Progenitor cell of endocrine pancreas (in vitro differentiated cells): Measurements from ENCODE around the gene ATAD3A. TPM values are rescaled to one million over a fixed set of nuclear protein-coding genes. Genes with fewer than 3 reads are reported as not detected.
"Not testable (repeated sequence)": the region's sequence is repeated elsewhere in the genome, so short reads cannot be mapped to it uniquely, and the experiment has no call there.

Experiments
- DNase-seq: peaks from one replicate; pipeline ENCODE4 v3.0.0; 2021; ENCODE audit warnings: low spot score; ENCODE audit not compliant: unreplicated experiment
- H3K27ac Mint-ChIP-seq: 2 replicates; pipeline ENCODE4 v1.8.0; 2021; ENCODE audit warnings: mild to moderate bottlenecking, moderate library complexity, mixed read lengths
- H3K27me3 Mint-ChIP-seq: 2 replicates; pipeline ENCODE4 v1.8.0; 2021; ENCODE audit warnings: mixed read lengths
- H3K36me3 Mint-ChIP-seq: 2 replicates; pipeline ENCODE4 v1.8.0; 2022; ENCODE audit warnings: mixed read lengths; ENCODE audit not compliant: insufficient read depth
- H3K4me1 Mint-ChIP-seq: 2 replicates; pipeline ENCODE4 v1.8.0; 2021; ENCODE audit warnings: low read depth, mixed read lengths
- H3K4me3 Mint-ChIP-seq: 2 replicates; pipeline ENCODE4 v1.8.0; 2021; ENCODE audit warnings: low read depth, mild to moderate bottlenecking, moderate library complexity, mixed read lengths
- H3K9me3 Mint-ChIP-seq: 2 replicates; pipeline ENCODE4 v1.8.0; 2021; ENCODE audit warnings: low read depth, mixed read lengths
- total RNA-seq: library from RNA; stranded (reverse); gene quantifications from 2 replicates; pipeline ENCODE4 v1.2.1, GENCODE V29; 2021
- TF ChIP-seq, protein P1 (sequence below): fragments of 200-600 bp; sonication (generic); IDR thresholded peaks from one replicate; pipeline ENCODE4 v1.5.0; 2021; ENCODE audit warnings: antibody characterized with exemption, mild to moderate bottlenecking; ENCODE audit not compliant: unreplicated experiment

Gene ATAD3A
- total RNA-seq, 1 donor from 2014 or later: 37.4 TPM

DNA sequence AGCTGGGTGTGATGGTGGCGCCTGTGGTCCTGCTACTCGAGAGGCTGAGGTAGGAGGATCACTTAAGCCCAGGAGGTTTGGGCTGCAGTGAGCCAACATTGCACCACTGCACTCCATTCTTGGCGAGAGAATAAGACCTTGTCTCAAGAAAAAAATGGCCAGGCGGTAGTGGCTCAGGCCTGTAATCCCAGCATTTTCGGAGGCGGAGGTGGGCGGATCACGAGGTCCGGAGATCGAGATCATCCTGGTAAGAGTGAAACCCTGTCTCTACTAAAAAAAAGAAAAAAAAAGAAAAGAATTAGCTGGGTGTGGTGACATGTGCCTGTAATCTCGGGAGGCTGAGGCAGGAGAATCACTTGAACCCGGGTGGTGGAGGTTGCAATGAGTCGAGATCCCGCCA is 29.1 kb upstream of the ATAD3A start:
- TF ChIP-seq, protein P1, sequence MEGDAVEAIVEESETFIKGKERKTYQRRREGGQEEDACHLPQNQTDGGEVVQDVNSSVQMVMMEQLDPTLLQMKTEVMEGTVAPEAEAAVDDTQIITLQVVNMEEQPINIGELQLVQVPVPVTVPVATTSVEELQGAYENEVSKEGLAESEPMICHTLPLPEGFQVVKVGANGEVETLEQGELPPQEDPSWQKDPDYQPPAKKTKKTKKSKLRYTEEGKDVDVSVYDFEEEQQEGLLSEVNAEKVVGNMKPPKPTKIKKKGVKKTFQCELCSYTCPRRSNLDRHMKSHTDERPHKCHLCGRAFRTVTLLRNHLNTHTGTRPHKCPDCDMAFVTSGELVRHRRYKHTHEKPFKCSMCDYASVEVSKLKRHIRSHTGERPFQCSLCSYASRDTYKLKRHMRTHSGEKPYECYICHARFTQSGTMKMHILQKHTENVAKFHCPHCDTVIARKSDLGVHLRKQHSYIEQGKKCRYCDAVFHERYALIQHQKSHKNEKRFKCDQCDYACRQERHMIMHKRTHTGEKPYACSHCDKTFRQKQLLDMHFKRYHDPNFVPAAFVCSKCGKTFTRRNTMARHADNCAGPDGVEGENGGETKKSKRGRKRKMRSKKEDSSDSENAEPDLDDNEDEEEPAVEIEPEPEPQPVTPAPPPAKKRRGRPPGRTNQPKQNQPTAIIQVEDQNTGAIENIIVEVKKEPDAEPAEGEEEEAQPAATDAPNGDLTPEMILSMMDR: no peak
- Mint-ChIP-seq H3K27ac (no peak overlapping the region), H3K36me3 (peaks cover 5% of the 10 kb centered on the region), H3K9me3 (no peaks in the 10 kb centered on the region), H3K27me3 (no peaks in the 10 kb centered on the region), H3K4me3 (no peak overlapping the region), H3K4me1 (no peaks in the 10 kb centered on the region)
- no peak for DNase-seq

DNA sequence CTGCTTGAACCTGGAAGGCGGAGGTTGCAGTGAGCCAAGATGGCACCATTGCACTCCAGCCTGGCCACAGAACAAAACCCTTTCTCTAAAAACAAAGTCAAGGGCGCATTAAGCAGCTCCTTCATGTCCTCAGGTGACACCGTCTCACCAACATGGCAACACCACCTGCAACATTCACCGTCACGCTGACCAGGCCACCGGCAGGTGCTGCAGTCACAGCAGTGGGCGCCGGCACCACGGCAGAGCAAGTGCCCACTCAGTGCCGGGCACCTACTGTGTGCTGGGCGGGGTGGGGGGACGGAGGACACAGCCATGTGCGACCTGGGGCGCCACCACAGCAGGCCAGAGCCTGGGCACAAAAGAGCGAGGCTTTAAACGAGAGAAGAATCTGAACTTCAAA is 28.2 kb upstream of the ATAD3A start:
- no peaks in the 10 kb centered on the region for H3K27me3 Mint-ChIP-seq
- no peak overlapping the region for H3K27ac Mint-ChIP-seq
- H3K36me3 Mint-ChIP-seq: peaks cover 6% of the 10 kb centered on the region
- H3K9me3 Mint-ChIP-seq: no peaks in the 10 kb centered on the region
- TF ChIP-seq, protein P1: no peak
- no peaks in the 10 kb centered on the region for H3K4me1 Mint-ChIP-seq
- DNase-seq: no peak
- H3K4me3 Mint-ChIP-seq: no peak overlapping the region

DNA sequence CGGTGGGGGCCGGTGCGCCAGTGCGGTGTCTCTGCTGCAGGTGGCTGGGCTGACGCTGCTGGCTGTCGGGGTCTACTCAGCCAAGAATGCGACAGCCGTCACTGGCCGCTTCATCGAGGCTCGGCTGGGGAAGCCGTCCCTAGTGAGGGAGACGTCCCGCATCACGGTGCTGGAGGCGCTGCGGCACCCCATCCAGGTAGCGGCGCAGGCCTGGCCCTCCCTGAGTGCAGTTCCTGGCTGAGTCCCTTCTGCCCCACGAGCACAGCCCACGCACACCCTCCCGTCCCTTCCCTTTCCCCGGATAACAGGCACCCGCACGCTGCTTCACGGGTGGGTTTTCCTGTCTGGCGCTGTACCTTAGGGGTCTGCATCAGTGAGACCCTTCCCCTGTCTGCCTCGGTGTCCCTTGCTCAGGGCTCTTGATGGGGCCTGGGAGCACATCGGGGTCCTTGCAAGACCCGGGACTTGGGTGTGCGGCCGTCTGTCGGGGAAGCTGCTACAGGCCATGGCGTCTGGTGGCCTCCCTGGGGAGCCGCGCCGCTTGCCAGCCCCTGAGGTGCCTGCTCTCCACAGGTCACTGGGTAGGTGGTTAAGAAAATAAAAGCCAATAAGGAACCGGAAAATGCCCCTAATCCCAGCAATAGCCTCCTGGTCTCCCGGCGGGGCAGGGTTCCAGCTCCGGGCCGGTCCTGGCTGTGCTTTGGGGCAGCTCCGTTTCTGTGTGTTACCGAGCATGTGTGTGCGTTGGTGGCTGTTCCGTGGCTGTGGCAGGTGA is 26.8 kb upstream of the ATAD3A start:
- not testable (repeated sequence) for H3K4me3 Mint-ChIP-seq

DNA sequence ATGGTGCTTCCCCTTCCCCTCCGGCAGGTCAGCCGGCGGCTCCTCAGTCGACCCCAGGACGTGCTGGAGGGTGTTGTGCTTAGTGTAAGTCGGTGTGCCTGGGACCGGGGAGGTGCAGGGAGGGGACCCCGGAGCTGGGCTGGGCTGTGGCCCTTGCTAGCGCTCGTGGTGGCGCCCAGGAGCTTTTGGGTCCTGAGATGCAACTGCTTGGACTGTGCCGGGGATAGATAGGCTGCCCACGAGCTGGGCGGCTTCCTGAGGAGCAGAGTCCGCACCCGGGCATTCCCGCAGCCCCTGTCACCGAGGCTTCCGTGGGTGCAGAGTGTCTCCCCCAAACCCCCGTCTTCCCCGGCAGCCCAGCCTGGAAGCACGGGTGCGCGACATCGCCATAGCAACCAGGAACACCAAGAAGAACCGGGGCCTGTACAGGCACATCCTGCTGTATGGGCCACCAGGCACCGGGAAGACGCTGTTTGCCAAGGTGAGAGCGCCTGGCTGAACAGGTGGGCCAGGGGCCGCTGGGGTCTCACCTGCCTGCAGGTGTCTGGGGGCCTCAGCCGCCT is 26.1 kb upstream of the ATAD3A start:
- H3K27me3 Mint-ChIP-seq, H3K4me3 Mint-ChIP-seq, H3K4me1 Mint-ChIP-seq, H3K36me3 Mint-ChIP-seq, DNase-seq, H3K27ac Mint-ChIP-seq, H3K9me3 Mint-ChIP-seq: not testable (repeated sequence)

More for the DNA sequence above, 26.8 kb upstream of the ATAD3A start:
- not testable (repeated sequence) for H3K9me3 Mint-ChIP-seq, H3K36me3 Mint-ChIP-seq, DNase-seq, H3K4me1 Mint-ChIP-seq, H3K27me3 Mint-ChIP-seq, H3K27ac Mint-ChIP-seq

DNA sequence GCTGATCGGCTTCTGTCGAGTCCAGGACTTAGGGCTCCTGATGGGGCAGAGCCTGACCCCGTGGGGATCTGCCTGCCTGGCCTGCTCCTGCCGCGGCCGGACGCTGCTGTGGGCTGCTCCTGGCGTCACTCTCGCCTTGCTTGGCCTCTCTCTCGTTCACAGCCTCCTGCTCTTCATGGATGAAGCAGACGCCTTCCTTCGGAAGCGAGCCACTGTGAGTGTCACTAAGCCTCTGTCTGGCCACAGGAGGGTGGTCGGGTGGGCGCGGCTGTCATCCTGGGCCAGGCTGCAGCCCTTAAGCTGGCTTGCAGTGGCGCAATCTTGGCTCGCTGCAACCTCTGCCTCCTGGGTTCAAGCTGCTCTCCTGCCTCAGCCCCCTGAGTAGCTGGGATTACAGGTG is 24.3 kb upstream of the ATAD3A start:
- H3K36me3 Mint-ChIP-seq: peaks cover 23% of the 10 kb centered on the region

DNA sequence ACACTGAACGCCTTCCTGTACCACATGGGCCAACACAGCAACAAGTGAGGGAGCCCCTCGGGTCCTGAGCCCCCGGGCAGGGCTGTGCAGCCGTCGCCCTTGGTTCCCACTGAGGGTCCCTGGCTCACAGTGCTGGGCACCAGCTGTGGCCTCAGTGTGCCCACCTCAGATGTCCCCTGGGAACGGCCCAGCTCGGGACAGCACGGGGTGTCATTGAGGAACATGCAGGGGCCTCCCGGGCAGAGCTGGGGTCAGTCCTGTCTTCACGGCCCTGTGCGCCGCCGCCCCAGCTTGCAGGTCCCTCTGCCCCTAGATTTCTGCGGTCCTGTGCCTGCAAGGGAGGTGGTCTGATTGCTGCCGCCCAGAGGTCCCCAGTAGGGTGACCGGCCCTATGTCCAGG is 22.7 kb upstream of the ATAD3A start:
- Mint-ChIP-seq H3K27ac (no peak overlapping the region), H3K4me1 (no peaks in the 10 kb centered on the region), H3K36me3 (peaks cover 34% of the 10 kb centered on the region), H3K27me3 (no peaks in the 10 kb centered on the region), H3K4me3 (no peak overlapping the region), H3K9me3 (peaks cover 8% of the 10 kb centered on the region)
- TF ChIP-seq, protein P1: no peak
- DNase-seq: no peak

More for the DNA sequence above, 24.3 kb upstream of the ATAD3A start:
- Mint-ChIP-seq H3K4me1 (no peaks in the 10 kb centered on the region), H3K27ac (no peak overlapping the region), H3K9me3 (no peaks in the 10 kb centered on the region), H3K27me3 (no peaks in the 10 kb centered on the region), H3K4me3 (no peak overlapping the region)
- TF ChIP-seq, protein P1: no peak
- DNase-seq: no peak
